Heart right ventricle (tissue), 16 donors: ENCODE measurements around the gene ONECUT3. TPM values are rescaled to one million over a fixed set of nuclear protein-coding genes. Genes with fewer than 3 reads are reported as not detected.
A peak's percentile ranks its signal among the peaks of the same experiment; 100 is the strongest.

Experiments used
- ATAC-seq, 8 donors: fragments of 200-7000 bp; cut with Tn5 transposase; one replicate each; pipeline ENCODE4 v1.9.1; 2020; ENCODE audit warnings: mild to moderate bottlenecking in 8 of 8, moderate library complexity in 8 of 8, moderate number of reproducible peaks in 1 of 8
- DNase-seq, 2 donors: peaks; one replicate each; pipeline ENCODE4 v3.0.0-alpha.2; 2020
- H3K27ac ChIP-seq, 10 donors: fragments of 200-600 bp; sonication (generic) in 2 of 10; one replicate each; pipeline versions ENCODE4 v1.5.0 to v1.8.0; 2020 to 2022; ENCODE audit warnings: mild to moderate bottlenecking in 3 of 10
- H3K27me3 ChIP-seq, 7 donors: fragments of 200-600 bp; one replicate each; pipeline ENCODE4 v1.8.0; 2021 to 2022; ENCODE audit warnings: mild to moderate bottlenecking in 2 of 7
- H3K36me3 ChIP-seq, 9 donors: fragments of 200-600 bp; sonication (generic) in 1 of 9; one replicate each; pipeline versions ENCODE4 v1.5.0 to v1.8.0; 2020 to 2022; ENCODE audit warnings: mild to moderate bottlenecking in 2 of 9
- H3K4me1 ChIP-seq, 9 donors: fragments of 200-600 bp; sonication (generic) in 1 of 9; one replicate each; pipeline versions ENCODE4 v1.5.0 to v1.8.0; 2020 to 2022; ENCODE audit warnings: mild to moderate bottlenecking in 4 of 9
- H3K4me3 ChIP-seq, 10 donors: fragments of 200-600 bp; sonication (generic) in 2 of 10; one replicate each; pipeline versions ENCODE4 v1.5.0 to v1.8.0; 2020 to 2022; ENCODE audit warnings: mild to moderate bottlenecking in 7 of 10, moderate library complexity in 2 of 10
- H3K9me3 ChIP-seq, 11 donors: fragments of 200-600 bp in 10 of 11; sonication (generic) in 2 of 11; one replicate each; pipeline versions ENCODE4 v1.5.0 to v1.8.0; 2013 to 2022; ENCODE audit warnings: mild to moderate bottlenecking in 2 of 11, control low read depth in 1 of 11, moderate library complexity in 1 of 11
- CTCF ChIP-seq, 9 donors: fragments of 200-600 bp; sonication (generic) in 2 of 9; IDR thresholded peaks; one replicate each; pipeline versions ENCODE4 v1.5.0 to v1.8.0; 2021 to 2022; ENCODE audit warnings: antibody characterized with exemption in 9 of 9, mild to moderate bottlenecking in 5 of 9, moderate library complexity in 1 of 9
- WGBS, 2 donors: extraction: QIAGEN DNeasy Blood & Tissue Kit; methylation state at CpG; one replicate each; pipeline ENCODE4 v1.1.7; 2013; ENCODE audit warnings: inconsistent platforms in 1 of 2; 5-methylcytosine and 5-hydroxymethylcytosine counted together
- intact Hi-C, 10 donors: fragments of 100-400 bp; cut with DNase I; formaldehyde crosslinking; loops; one replicate each; pipeline versions ENCODE4 v1.11.1 to v1.14.2; 2022
- polyA plus RNA-seq, 2 donors: library from polyadenylated mRNA; stranded (reverse); fragments of 200-250 nt; gene quantifications; one replicate each; pipeline ENCODE4 v1.2.3, GENCODE V29; 2013
- total RNA-seq, 10 donors: library from RNA; stranded (reverse); fragmentation: NEBNext Ultra II Directional in 3 of 10; extraction: Animal tissue kit (Norgen Biotek cat#: 25700) in 3 of 10; gene quantifications; one replicate each; pipeline versions ENCODE4 v1.2.1 to v1.2.4, GENCODE V29; 2021 to 2023
- donor health status: Arrhythmogenic right ventricular cardiomyopathy.
- donor health status: ischemic (EF 13 %, LVEDD 7.1; RV severe dilation, severe dysfunction).
- donor health status: healthy with polysubstance abuse.
- donor health status: DM: no; HTN: yes; CAD: no.
- donor health status: DM: no; HTN: no; CAD: no.
- donor health status: ischemic (EF 25% LVEDD 6.9; RV normal size, moderate dysfunction).
- donor health status: ischemic (EF 25% LVEDD 5.7; RV mildly dilated, moderate dysfunction).
- donor health status: healthy.
- donor health status: DM: yes; HTN: yes; CAD: no.
- donor health status: Ischemic cardiomyopathy.
- donor health status: ischemic (EF 35%, LVEDD 5.7; RV mildly dilated, moderate dysfunction).
- donor health status: nonischemic (EF 11% LVEDD 7.7; RV severe dilation, severe dysfunction).
- donor health status: DM: yes; HTN: yes; CAD: no.
- donor health status: PGD.
- donor health status: ischemic (EF 29% LVEDD 5.4; RV normal size, mild dysfunction).
- donor health status: nonischemic (EF 23%, LVEDD 6.1; RV moderate dilation, normal function).

The ONECUT3 gene
- total and polyA plus RNA-seq, 12 donors = not detected

- ATAC-seq = no peak
- DNase-seq = no peak
- Histone ChIP-seq H3K36me3 (peaks cover 4 to 92% (median 39%) of the 10 kb centered on the region in 9 donors), H3K4me3 (no peak overlapping the region), H3K27ac (no peak overlapping the region), H3K9me3 (no peaks in the 10 kb centered on the region), H3K4me1 (peaks cover 0 to 17% (median 6%) of the 10 kb centered on the region in 9 donors), H3K27me3 (no peaks in the 10 kb centered on the region)
- WGBS, 2 donors = 75 to 76% methylated on average over 14 of the region's 14 CpGs
- no peak for TF ChIP-seq CTCF (IDR thresholded peaks at IDR 0.05)
- intact Hi-C loops = no loop called here
Measured at GRCh38 chr19:1824252-1824622, 70.9 kb downstream of the ONECUT3 start.

- Histone ChIP-seq H3K4me1 (peaks cover 0 to 17% (median 6%) of the 10 kb centered on the region in 9 donors), H3K4me3 (no peak overlapping the region), H3K9me3 (no peaks in the 10 kb centered on the region), H3K27me3 (no peaks in the 10 kb centered on the region), H3K36me3 (peaks cover 0 to 91% (median 28%) of the 10 kb centered on the region in 9 donors), H3K27ac (no peak overlapping the region)
- 33 to 39% methylated on average over 15 of the region's 15 CpGs for WGBS, 2 donors
- intact Hi-C loops = no loop called here
- peak; percentile 73 to 80 for DNase-seq
- peak; percentile 77 to 94 (median 89) for TF ChIP-seq CTCF (IDR thresholded peaks at IDR 0.05)
- peak; percentile 68 to 86 (median 76) for ATAC-seq
Measured at GRCh38 chr19:1825909-1826556, 72.7 kb downstream of the ONECUT3 start.

GRCh38 chr19:1826557-1827521 is 73.5 kb downstream of the ONECUT3 start:
- DNase-seq (no peak), ATAC-seq (peak in 3 of 8 donors; percentile 4 to 17 (median 12))
- intact Hi-C loops = no loop called here
- Histone ChIP-seq H3K27ac (no peak overlapping the region), H3K4me3 (no peak overlapping the region), H3K9me3 (no peaks in the 10 kb centered on the region), H3K36me3 (peaks cover 0 to 83% (median 28%) of the 10 kb centered on the region in 9 donors), H3K27me3 (no peaks in the 10 kb centered on the region), H3K4me1 (peaks cover 0 to 17% (median 6%) of the 10 kb centered on the region in 9 donors)
- no peak for TF ChIP-seq CTCF (IDR thresholded peaks at IDR 0.05)
- 62 to 70% methylated on average over 57 to 63 of the region's 63 CpGs for WGBS, 2 donors

GRCh38 chr19:1827566-1828278 is 74.4 kb downstream of the ONECUT3 start:
- Histone ChIP-seq H3K36me3 (peaks cover 0 to 79% (median 28%) of the 10 kb centered on the region in 9 donors), H3K27me3 (no peaks in the 10 kb centered on the region), H3K27ac (no peak overlapping the region), H3K9me3 (no peaks in the 10 kb centered on the region), H3K4me1 (peaks cover 0 to 17% (median 6%) of the 10 kb centered on the region in 9 donors), H3K4me3 (no peak overlapping the region)
- 93% methylated on average over 38 to 41 of the region's 41 CpGs for WGBS, 2 donors
- TF ChIP-seq CTCF (IDR thresholded peaks at IDR 0.05) = no peak
- intact Hi-C loops = no loop called here
- DNase-seq = no peak
- ATAC-seq = peak in 1 of 8 donors; percentile 37
